Common myeloid progenitor, CD34-positive (primary cell): ENCODE results near the gene MRPS26.

ENCODE experiments used
- CTCF ChIA-PET: fragments of 350-600 bp; sonication (Branson Sonifier 250); formaldehyde crosslinking; loops from one replicate; lab custom pipeline; 2021; ENCODE audit warnings: antibody characterized with exemption; lab: Charles Lee
- POLR2A ChIA-PET: fragments of 350-600 bp; sonication (Branson Sonifier 250); formaldehyde crosslinking; loops from one replicate; lab custom pipeline; 2021; ENCODE audit warnings: antibody characterized with exemption; lab: Charles Lee
- DNase-seq, 3 donors: peaks; one replicate each; pipeline versions ENCODE4 v3.0.0 to v3.0.0-alpha.2; 2013
- H3K27ac ChIP-seq, 2 experiments: 1 replicate in 1 of 2; 2 replicates in 1 of 2; pipeline ENCODE4 v1.7.0; 2013; ENCODE audit warnings: inconsistent platforms in 2 of 2, low read length in 2 of 2, mild to moderate bottlenecking in 2 of 2, low read depth in 1 of 2, moderate library complexity in 1 of 2; ENCODE audit not compliant: severe bottlenecking in 2 of 2, insufficient read depth in 1 of 2, poor library complexity in 1 of 2
- H3K27me3 ChIP-seq, 5 experiments: replicated peaks in 2 of 5; 1 replicate in 3 of 5; 2 replicates in 2 of 5; pipeline versions ENCODE4 v1.6.1 to v1.7.0; 2013; ENCODE audit warnings: low read length in 4 of 5, mild to moderate bottlenecking in 2 of 5, moderate library complexity in 2 of 5, inconsistent platforms in 1 of 5; ENCODE audit not compliant: insufficient read depth in 5 of 5, control insufficient read depth in 4 of 5
- H3K36me3 ChIP-seq, 4 experiments: 1 replicate in 2 of 4; 2 replicates in 2 of 4; pipeline versions ENCODE4 v1.6.1 to v1.7.0; 2013; ENCODE audit warnings: low read length in 3 of 4, control low read depth in 1 of 4, mild to moderate bottlenecking in 1 of 4; ENCODE audit not compliant: control insufficient read depth in 4 of 4, insufficient read depth in 4 of 4
- H3K4me1 ChIP-seq, 4 experiments: 1 replicate in 3 of 4; 2 replicates in 1 of 4; pipeline versions ENCODE4 v1.6.1 to v1.7.1; 2013; ENCODE audit warnings: low read length in 3 of 4, mild to moderate bottlenecking in 3 of 4, control low read depth in 1 of 4, inconsistent platforms in 1 of 4, moderate library complexity in 1 of 4; ENCODE audit not compliant: control insufficient read depth in 4 of 4, insufficient read depth in 4 of 4; ENCODE audit errors: control extremely low read depth in 1 of 4
- H3K4me3 ChIP-seq, 7 experiments: 1 replicate in 4 of 7; 2 replicates in 3 of 7; pipeline versions ENCODE4 v1.5.1 to v1.7.0; 2013; ENCODE audit warnings: mild to moderate bottlenecking in 7 of 7, low read length in 6 of 7, moderate library complexity in 6 of 7, inconsistent platforms in 2 of 7, low read depth in 2 of 7, control low read depth in 1 of 7; ENCODE audit not compliant: insufficient read depth in 4 of 7, control insufficient read depth in 1 of 7; ENCODE audit errors: extremely low read depth in 1 of 7
- H3K9me3 ChIP-seq, 5 experiments: 1 replicate in 4 of 5; 2 replicates in 1 of 5; pipeline versions ENCODE4 v1.6.1 to v1.7.1; 2013; ENCODE audit warnings: low read length in 4 of 5, mild to moderate bottlenecking in 2 of 5, inconsistent platforms in 1 of 5, low read depth in 1 of 5, moderate library complexity in 1 of 5; ENCODE audit not compliant: control insufficient read depth in 4 of 5, insufficient read depth in 2 of 5; ENCODE audit errors: control extremely low read depth in 1 of 5
- WGBS: methylation state at CpG from one replicate; pipeline ENCODE4 v1.1.5; 2013; ENCODE audit not compliant: insufficient coverage; 5-methylcytosine and 5-hydroxymethylcytosine counted together

Gene MRPS26

GRCh38 chr20:3027987-3028386, 17.9 kb upstream of the MRPS26 start:
- Histone ChIP-seq H3K36me3 (peaks cover 11 to 73% (median 61%) of the 10 kb centered on the region in 4 experiments), H3K27me3 (no peaks in the 10 kb centered on the region), H3K4me3 (no peak overlapping the region), H3K9me3 (no peaks in the 10 kb centered on the region), H3K27ac (no peak overlapping the region), H3K4me1 (no peaks in the 10 kb centered on the region)
- ChIA-PET POLR2A (no interaction called here), CTCF (interaction anchor here (0.6 kb wide), 1 partner anchor 151 kb away, joined by 3 read pairs; no protein-coding TSS in a partner anchor)
- WGBS, result no CpG with 5 or more reads among the region's 2 CpGs
- no peak for DNase-seq

- DNase-seq, result no peak
- Histone ChIP-seq H3K36me3 (peaks cover 15 to 79% (median 55%) of the 10 kb centered on the region in 4 experiments), H3K4me3 (no peak overlapping the region), H3K27ac (no peak overlapping the region), H3K4me1 (no peaks in the 10 kb centered on the region), H3K27me3 (no peaks in the 10 kb centered on the region), H3K9me3 (no peaks in the 10 kb centered on the region)
- CTCF ChIA-PET, result interaction anchor here (1.8 to 2.3 kb wide), 2 partner anchors 11 to 16 kb away, joined by 4 to 9 read pairs; partner anchors contain the start of gene GNRH2
- POLR2A ChIA-PET, result no interaction called here
- WGBS, result 100% methylated on average over 1 of the region's 3 CpGs
These were observed 14.2 kb upstream of the MRPS26 start for GRCh38 chr20:3031524-3032147.

DNA sequence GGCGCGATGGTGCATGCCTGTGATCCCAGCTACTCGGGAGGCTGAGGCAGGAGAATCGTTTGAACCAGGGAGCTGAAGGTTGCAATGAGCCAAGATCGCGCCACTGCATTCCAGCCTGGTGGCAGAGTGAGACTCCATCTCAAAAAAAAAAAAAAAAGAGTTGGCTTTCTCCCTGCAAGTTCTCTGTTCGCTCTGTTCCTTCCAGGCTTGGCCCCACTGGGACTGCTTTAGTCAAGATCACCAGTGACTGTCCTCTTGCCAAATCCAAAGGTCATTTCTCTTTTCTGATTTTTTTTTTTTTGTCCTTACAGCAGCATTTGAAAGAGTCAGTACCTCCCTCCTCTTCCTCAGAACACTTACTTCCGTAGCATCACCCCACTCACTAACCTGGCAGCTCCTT, 13.2 kb upstream of the MRPS26 start:
- ChIA-PET CTCF (no interaction called here), POLR2A (interaction anchor here (0.8 kb wide), 1 partner anchor 15 kb away, joined by 3 read pairs; no protein-coding TSS in a partner anchor)
- WGBS, result 100% methylated on average over 4 of the region's 8 CpGs
- H3K27ac ChIP-seq, result no peak overlapping the region
- no peak for DNase-seq
- H3K9me3 ChIP-seq, result no peaks in the 10 kb centered on the region
- H3K4me1 ChIP-seq, result no peaks in the 10 kb centered on the region
- no peak overlapping the region for H3K4me3 ChIP-seq
- peaks cover 20 to 79% (median 55%) of the 10 kb centered on the region in 4 experiments for H3K36me3 ChIP-seq
- no peaks in the 10 kb centered on the region for H3K27me3 ChIP-seq

DNA sequence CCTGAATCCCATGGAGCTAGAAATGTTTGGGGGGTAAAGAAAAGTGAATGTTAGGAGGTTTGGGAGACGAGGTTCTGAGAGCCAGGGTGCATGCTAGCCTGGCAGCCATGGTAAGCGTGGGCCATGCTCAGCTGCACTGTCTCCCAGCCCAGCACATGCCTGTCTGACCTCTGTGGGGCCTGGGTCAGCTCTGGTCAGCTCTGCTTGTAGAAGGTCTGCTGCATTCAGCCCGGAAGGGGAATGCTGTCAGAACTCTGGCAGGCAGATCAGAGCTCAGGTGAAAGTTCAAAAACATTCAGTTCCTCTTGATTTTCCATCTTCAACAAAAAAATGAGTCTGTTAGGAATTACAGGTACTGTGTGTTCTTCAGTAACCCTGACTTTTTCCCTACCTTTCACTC, 8.2 kb upstream of the MRPS26 start:
- Histone ChIP-seq H3K27me3 (no peaks in the 10 kb centered on the region), H3K4me3 (no peak overlapping the region), H3K9me3 (no peaks in the 10 kb centered on the region), H3K36me3 (peaks cover 16 to 76% (median 56%) of the 10 kb centered on the region in 4 experiments), H3K27ac (no peak overlapping the region), H3K4me1 (no peaks in the 10 kb centered on the region)
- DNase-seq, result no peak
- WGBS, result 100% methylated on average over 2 of the region's 3 CpGs
- POLR2A ChIA-PET, result no interaction called here
- CTCF ChIA-PET, result interaction anchor here (1.2 kb wide), 1 partner anchor 297 kb away, joined by 4 read pairs; no protein-coding TSS in a partner anchor

- Histone ChIP-seq H3K4me1 (no peaks in the 10 kb centered on the region), H3K27me3 (no peaks in the 10 kb centered on the region), H3K27ac (no peak overlapping the region), H3K9me3 (no peaks in the 10 kb centered on the region), H3K36me3 (peaks cover 16 to 68% (median 58%) of the 10 kb centered on the region in 4 experiments), H3K4me3 (no peak overlapping the region)
- 93% methylated on average over 2 of the region's 5 CpGs for WGBS
- ChIA-PET POLR2A (no interaction called here), CTCF (interaction anchor here (1.2 kb wide), 1 partner anchor 298 kb away, joined by 4 read pairs; no protein-coding TSS in a partner anchor)
- no peak for DNase-seq
These were observed 7.4 kb upstream of the MRPS26 start for GRCh38 chr20:3038454-3038853.

GRCh38 chr20:3039426-3039825, 6.4 kb upstream of the MRPS26 start:
- DNase-seq, result no peak
- H3K4me3 ChIP-seq, result no peak overlapping the region
- no peak overlapping the region for H3K27ac ChIP-seq
- no peaks in the 10 kb centered on the region for H3K27me3 ChIP-seq
- ChIA-PET CTCF (no interaction called here), POLR2A (no interaction called here)
- peaks cover 0 to 3% (median 3%) of the 10 kb centered on the region in 4 experiments for H3K4me1 ChIP-seq
- H3K36me3 ChIP-seq, result peaks cover 16 to 64% (median 56%) of the 10 kb centered on the region in 4 experiments
- WGBS, result 100% methylated on average over 2 of the region's 4 CpGs
- no peaks in the 10 kb centered on the region for H3K9me3 ChIP-seq

DNA sequence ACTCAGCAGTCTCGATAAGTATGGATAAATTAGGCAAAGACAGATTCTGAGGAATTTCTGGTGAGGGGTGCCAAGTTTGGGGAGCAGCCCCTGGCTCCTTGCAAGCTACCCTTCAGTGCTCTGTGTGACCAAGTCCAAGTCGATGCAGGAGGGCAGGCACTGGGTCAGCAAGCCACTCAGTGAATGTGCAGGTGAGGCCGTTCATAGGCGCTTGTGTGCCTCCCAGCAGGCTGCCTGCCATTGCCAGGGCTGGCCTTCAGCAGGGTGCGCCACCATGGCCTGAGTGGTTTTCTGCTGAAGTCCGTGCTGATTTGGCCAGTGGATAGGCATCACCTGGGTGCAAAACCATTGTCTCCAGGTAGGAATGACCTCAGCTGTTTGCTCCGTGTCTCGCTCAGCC, 5.8 kb upstream of the MRPS26 start:
- WGBS, result 98% methylated on average over 7 of the region's 8 CpGs
- POLR2A ChIA-PET, result no interaction called here

More for the DNA sequence above, 5.8 kb upstream of the MRPS26 start:
- peaks cover 12 to 58% (median 53%) of the 10 kb centered on the region in 4 experiments for H3K36me3 ChIP-seq
- H3K27me3 ChIP-seq, result no peaks in the 10 kb centered on the region
- peaks cover 2 to 9% (median 9%) of the 10 kb centered on the region in 4 experiments for H3K4me1 ChIP-seq
- CTCF ChIA-PET, result no interaction called here
- H3K4me3 ChIP-seq, result no peak overlapping the region
- H3K9me3 ChIP-seq, result no peaks in the 10 kb centered on the region
- no peak overlapping the region for H3K27ac ChIP-seq
- no peak for DNase-seq
